ENCODE data around the gene ZGPAT.

GRCh38 chr20:63675681-63676368 is 32.0 kb upstream of the ZGPAT start:
- TF ChIP-seq GATA2 (IDR thresholded peaks at IDR 0.05; ENCODE audit: low read depth, low read length) (no peak), GATA3 (IDR thresholded peaks at IDR 0.05; ENCODE audit: low read depth, low read length) (no peak)

All from SH-SY5Y (cell line).